Muscle layer of colon (tissue), 2 donors: ENCODE measurements around the gene WDR64.

Experiments
- H3K27ac ChIP-seq: one replicate; pipeline ENCODE4 v1.7.0; 2013; ENCODE audit warnings: low read depth, mild to moderate bottlenecking, low read length, moderate library complexity
- H3K27me3 ChIP-seq, 2 donors: one replicate each; pipeline ENCODE4 v1.7.0; 2013; ENCODE audit warnings: low read length in 2 of 2, mild to moderate bottlenecking in 2 of 2; ENCODE audit not compliant: insufficient read depth in 2 of 2, control insufficient read depth in 1 of 2
- H3K36me3 ChIP-seq: one replicate; pipeline ENCODE4 v1.7.0; 2013; ENCODE audit warnings: mild to moderate bottlenecking, low read length; ENCODE audit not compliant: insufficient read depth
- H3K4me1 ChIP-seq: one replicate; pipeline ENCODE4 v1.7.0; 2013; ENCODE audit warnings: mild to moderate bottlenecking, low read length; ENCODE audit not compliant: insufficient read depth
- H3K4me3 ChIP-seq, 2 donors: one replicate each; pipeline ENCODE4 v1.7.0; 2013; ENCODE audit warnings: low read length in 2 of 2, low read depth in 1 of 2, mild to moderate bottlenecking in 1 of 2, moderate library complexity in 1 of 2
- H3K9ac ChIP-seq: one replicate; pipeline ENCODE4 v1.7.0; 2013; ENCODE audit warnings: low read length
- H3K9me3 ChIP-seq: one replicate; pipeline ENCODE4 v1.7.0; 2013; ENCODE audit warnings: mild to moderate bottlenecking, low read length
- donor health status: abdominal sarcoma.
- donor health status: Adenocarcinoma of cecum.

Gene WDR64

DNA sequence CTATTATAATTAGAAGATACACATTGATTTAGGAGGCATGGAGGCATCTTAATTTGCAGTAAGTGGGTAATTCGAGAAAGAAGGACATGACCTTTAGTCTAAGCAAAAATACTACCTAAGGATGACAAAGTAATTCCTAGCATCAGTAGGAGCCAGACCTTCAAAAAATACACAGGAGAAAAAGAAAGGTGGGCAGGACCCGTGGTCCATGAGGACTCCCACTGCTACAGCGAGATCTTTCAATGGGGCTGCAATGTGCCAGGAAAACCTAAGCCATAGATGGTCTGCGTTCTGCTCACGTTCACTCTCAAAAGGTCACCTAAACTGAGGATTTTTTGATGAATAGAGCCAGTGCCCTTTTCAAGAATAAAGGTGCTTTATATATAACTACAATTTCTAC is 185.3 kb downstream of the WDR64 start:
- Histone ChIP-seq H3K9me3 (no peaks in the 10 kb centered on the region), H3K4me3 (no peak overlapping the region), H3K27ac (no peak overlapping the region), H3K4me1 (no peaks in the 10 kb centered on the region), H3K27me3 (no peaks in the 10 kb centered on the region), H3K9ac (no peak overlapping the region), H3K36me3 (no peaks in the 10 kb centered on the region)

DNA sequence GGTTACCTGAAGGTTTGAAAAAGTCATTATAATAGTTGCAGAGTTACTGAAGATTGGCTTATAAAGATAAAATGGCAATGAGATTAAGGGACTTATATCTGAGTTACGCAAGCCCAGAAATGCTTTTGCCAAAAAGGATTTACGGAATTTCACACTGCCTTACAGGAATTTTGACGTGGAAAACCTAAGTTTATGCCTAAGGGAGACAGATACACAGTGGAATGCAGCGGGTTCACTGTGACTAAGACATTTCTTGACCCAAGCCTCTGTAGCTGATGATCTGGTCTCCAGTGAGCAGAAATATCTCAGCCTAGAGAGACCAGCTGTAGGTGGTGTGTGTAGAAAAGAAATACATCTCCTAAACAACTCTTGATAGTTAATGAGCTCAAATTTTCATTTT is 185.8 kb downstream of the WDR64 start:
- H3K27ac ChIP-seq = no peak overlapping the region
- no peaks in the 10 kb centered on the region for H3K9me3 ChIP-seq

DNA sequence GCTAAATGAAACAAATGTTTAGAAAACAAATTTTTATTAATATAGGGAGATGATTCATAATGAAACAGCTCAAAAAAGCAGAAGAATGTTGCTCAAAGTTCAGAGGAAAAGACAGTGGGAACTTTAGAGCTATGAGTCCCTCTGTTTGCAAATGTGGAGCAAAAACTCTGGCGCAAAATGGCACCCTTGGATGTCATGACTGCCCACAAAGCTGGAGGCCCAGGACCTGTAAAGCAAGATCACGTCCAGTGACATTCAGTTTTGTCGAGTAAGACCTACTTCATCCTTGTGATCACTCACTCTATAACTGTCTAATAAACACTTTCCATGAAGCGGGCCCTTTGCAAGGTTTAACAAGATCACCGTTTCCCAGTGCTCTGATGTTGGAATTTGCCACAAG is 186.8 kb downstream of the WDR64 start:
- no peak overlapping the region for H3K9ac ChIP-seq
- H3K4me1 ChIP-seq = no peaks in the 10 kb centered on the region
- H3K9me3 ChIP-seq = no peaks in the 10 kb centered on the region
- H3K36me3 ChIP-seq = no peaks in the 10 kb centered on the region
- H3K27me3 ChIP-seq = no peaks in the 10 kb centered on the region
- H3K27ac ChIP-seq = no peak overlapping the region
- H3K4me3 ChIP-seq = no peak overlapping the region

More for the DNA sequence above, 185.8 kb downstream of the WDR64 start:
- no peak overlapping the region for H3K9ac ChIP-seq
- H3K27me3 ChIP-seq = no peaks in the 10 kb centered on the region
- H3K4me3 ChIP-seq = no peak overlapping the region
- no peaks in the 10 kb centered on the region for H3K4me1 ChIP-seq
- no peaks in the 10 kb centered on the region for H3K36me3 ChIP-seq

DNA sequence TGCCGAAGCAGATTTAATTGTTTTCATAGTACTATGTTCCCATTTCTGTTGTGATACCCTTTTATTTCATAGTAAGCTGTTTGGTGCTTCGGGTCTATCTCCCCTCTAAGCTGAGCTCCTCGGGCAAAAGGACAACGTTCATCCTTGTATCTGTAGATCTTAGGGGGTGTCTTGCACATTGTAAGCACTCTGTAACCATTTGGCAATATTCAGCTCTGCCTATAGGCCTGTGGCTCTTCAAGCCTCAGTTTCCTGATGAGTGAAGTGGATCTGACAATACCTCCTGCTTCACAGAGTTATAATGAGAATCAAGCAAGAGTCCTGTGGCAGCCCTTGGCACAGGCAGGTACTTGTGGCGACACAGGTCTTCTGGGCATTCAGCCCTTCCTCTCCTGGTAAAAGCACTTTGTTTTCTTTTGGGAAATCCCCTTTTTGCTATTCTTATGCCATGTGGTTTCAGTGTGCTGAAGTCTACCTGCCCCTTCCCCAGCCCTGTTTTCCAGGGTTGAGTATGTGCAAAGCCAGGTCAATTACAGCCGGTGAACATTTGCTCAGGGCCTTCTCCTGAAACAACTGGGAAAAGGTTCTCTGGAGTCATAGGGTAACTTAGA is 187.4 kb downstream of the WDR64 start:
- Histone ChIP-seq H3K4me1 (no peaks in the 10 kb centered on the region), H3K36me3 (no peaks in the 10 kb centered on the region), H3K9me3 (no peaks in the 10 kb centered on the region), H3K27me3 (no peaks in the 10 kb centered on the region), H3K27ac (no peak overlapping the region), H3K4me3 (no peak overlapping the region), H3K9ac (no peak overlapping the region)

DNA sequence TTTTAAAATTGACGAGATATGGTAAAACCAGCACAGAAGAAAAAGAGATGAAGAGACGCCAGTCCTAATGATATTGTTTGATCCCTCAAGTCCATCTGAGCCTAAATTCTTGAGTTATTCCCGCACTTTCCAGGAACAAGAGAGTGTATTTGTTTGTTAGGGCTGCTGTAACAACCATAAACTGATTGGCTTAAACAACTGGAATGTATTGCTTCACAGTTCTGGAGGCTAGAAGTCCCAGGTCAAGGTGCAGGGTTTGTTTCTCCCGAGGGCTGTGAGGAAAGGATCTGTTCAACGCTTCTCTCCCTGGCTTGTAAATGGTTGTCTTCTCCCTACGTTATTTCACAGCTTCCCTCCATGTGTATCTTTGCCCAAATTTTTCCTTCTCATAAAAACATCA is 188.1 kb downstream of the WDR64 start:
- no peak overlapping the region for H3K27ac ChIP-seq
- no peaks in the 10 kb centered on the region for H3K9me3 ChIP-seq
- H3K4me1 ChIP-seq = no peaks in the 10 kb centered on the region
- no peaks in the 10 kb centered on the region for H3K27me3 ChIP-seq
- H3K9ac ChIP-seq = no peak overlapping the region
- no peaks in the 10 kb centered on the region for H3K36me3 ChIP-seq
- H3K4me3 ChIP-seq = no peak overlapping the region

DNA sequence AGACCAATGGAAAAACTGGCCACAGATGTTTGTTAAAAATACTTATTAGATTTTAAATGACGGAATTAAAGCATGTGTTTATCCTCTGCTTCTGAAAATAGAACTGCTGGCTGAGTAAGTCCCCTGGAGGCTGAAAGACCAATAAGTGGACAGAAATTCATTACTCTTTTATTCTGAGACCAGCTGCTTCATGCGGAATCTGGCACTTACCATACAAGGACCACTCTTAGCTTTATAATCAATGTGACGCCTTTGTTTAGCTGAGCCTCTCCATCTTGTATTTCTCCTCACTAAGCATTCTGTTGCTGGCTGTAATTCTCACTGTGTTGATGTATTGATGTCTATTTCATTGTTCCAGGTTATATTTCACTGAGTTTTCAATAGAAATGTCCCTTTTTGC is 189.6 kb downstream of the WDR64 start:
- no peaks in the 10 kb centered on the region for H3K27me3 ChIP-seq
- H3K27ac ChIP-seq = no peak overlapping the region
- no peaks in the 10 kb centered on the region for H3K4me1 ChIP-seq
- no peak overlapping the region for H3K4me3 ChIP-seq
- no peak overlapping the region for H3K9ac ChIP-seq
- no peaks in the 10 kb centered on the region for H3K36me3 ChIP-seq
- no peaks in the 10 kb centered on the region for H3K9me3 ChIP-seq

DNA sequence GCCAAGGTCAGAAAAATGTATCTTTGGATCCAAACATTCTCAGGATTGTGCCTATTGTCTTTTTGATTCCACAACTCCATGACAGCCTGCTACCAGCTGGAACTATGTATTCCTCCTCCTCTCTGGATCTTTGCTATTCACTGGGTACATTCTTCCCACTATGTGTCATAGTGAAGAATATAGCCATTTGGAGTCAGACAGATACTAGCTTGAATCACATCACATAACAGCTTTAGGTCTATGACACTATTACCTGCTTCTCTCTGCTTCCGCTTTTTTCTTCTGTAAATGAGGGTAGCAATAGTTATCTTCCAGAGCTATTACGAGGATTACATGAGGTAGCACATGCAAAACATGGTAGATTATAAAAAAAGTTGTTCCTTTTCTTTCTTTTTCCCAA is 190.5 kb downstream of the WDR64 start:
- H3K9ac ChIP-seq = no peak overlapping the region
- H3K27me3 ChIP-seq = no peaks in the 10 kb centered on the region
- no peaks in the 10 kb centered on the region for H3K36me3 ChIP-seq
- H3K9me3 ChIP-seq = no peaks in the 10 kb centered on the region
- H3K4me1 ChIP-seq = peaks cover 4% of the 10 kb centered on the region
- no peak overlapping the region for H3K27ac ChIP-seq
- no peak overlapping the region for H3K4me3 ChIP-seq

DNA sequence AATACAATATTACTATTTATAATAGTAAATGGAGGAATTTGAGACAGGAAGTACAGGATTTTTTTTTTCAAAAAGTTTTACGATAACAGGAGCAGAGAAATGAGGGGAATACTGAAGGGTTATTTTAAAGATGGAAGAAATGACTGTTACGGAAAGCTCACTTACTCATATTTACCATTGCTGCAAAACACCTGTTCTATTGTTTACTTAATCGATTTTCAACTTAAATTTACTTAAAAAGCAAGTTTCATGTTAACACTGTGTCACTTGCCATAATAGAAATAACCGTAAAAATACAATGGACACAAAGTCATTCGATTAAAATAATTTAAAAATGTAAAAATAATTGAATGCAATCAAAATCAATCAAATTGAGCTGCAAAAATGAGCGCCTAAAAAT is 192.5 kb downstream of the WDR64 start:
- Histone ChIP-seq H3K4me1 (peaks cover 10% of the 10 kb centered on the region), H3K4me3 (no peak overlapping the region), H3K27me3 (no peaks in the 10 kb centered on the region), H3K27ac (no peak overlapping the region), H3K9me3 (no peaks in the 10 kb centered on the region), H3K36me3 (no peaks in the 10 kb centered on the region), H3K9ac (no peak overlapping the region)

DNA sequence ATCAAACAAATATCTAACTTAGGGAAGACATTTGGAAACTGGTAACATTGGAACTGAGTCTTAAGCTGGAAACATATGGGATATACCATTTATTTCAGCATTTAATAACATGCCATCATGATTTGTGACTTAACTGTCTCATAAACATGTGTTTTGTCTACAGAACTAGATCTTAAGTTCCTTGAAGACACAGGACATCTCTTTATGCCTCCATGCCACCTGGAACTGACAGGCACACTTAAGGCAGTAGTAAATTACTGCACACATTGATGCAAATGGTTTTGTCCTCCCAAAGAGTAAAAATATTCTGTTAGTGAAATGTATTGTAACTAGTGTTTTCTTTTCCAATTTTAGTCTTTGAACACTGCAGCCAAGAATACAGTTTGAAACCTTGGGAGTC is 194.3 kb downstream of the WDR64 start:
- Histone ChIP-seq H3K36me3 (no peaks in the 10 kb centered on the region), H3K4me1 (peaks cover 10% of the 10 kb centered on the region), H3K27ac (no peak overlapping the region), H3K27me3 (no peaks in the 10 kb centered on the region), H3K9ac (no peak overlapping the region), H3K4me3 (no peak overlapping the region), H3K9me3 (no peaks in the 10 kb centered on the region)

DNA sequence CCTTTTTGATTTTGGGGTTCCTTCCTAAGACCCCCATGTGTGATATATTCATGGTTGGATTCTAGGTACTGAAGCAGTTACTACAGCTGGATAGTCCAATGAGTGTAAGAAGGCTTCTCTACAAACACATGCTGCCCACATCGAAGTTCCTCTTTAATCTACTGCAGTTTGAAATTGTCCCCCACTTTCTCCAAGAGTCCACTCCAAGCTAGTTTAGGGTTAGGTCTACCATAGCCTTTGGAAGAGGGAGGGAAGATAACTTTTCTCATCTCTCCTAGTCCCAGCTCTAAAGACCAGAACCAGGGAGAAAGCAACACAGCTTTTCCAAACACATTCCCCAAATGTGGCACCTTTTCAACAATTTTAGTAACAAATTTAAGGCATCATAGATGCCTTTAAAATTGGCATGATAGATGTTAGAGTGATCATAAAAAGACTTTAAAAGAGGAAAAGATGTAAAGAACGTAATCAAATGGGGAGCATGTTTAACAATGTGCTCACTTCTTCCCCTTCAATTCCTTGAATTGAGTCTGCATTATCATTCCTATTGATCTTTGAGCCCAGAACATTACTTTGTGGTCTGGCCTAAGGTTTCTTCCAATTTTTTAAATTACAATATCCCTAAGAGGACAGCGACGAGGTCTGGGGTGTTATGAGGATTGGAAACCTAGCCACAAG is 194.9 kb downstream of the WDR64 start:
- peaks cover 10% of the 10 kb centered on the region for H3K4me1 ChIP-seq
- no peaks in the 10 kb centered on the region for H3K27me3 ChIP-seq
- H3K4me3 ChIP-seq = peak overlapping the region in 1 of 2 donors; percentile 66
- no peak overlapping the region for H3K9ac ChIP-seq
- no peaks in the 10 kb centered on the region for H3K36me3 ChIP-seq
- H3K27ac ChIP-seq = no peak overlapping the region
- no peaks in the 10 kb centered on the region for H3K9me3 ChIP-seq

DNA sequence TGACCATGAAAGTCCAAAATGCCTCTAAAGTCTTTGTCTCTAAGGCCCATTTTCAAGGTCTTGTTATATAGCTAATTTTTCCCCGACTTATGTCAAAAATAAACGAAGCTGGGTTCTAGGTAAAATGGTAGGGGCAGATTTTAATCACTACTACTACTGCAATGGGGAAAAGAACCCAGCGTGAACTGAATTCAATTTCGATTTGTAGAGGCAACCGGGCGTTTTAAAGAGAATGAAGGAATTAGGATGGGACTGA is 195.4 kb downstream of the WDR64 start:
- no peaks in the 10 kb centered on the region for H3K9me3 ChIP-seq
- no peaks in the 10 kb centered on the region for H3K36me3 ChIP-seq
- H3K27ac ChIP-seq = peak overlapping the region; percentile 89
- no peak overlapping the region for H3K9ac ChIP-seq
- peaks cover 10% of the 10 kb centered on the region for H3K4me1 ChIP-seq
- no peaks in the 10 kb centered on the region for H3K27me3 ChIP-seq
- peak overlapping the region; percentile 66 to 75 for H3K4me3 ChIP-seq
